ENCODE results near the gene AKIP1.
"Not testable (repeated sequence)": the region's sequence is repeated elsewhere in the genome, so short reads cannot be mapped to it uniquely, and the experiment has no call there.

The AKIP1 gene

DNA sequence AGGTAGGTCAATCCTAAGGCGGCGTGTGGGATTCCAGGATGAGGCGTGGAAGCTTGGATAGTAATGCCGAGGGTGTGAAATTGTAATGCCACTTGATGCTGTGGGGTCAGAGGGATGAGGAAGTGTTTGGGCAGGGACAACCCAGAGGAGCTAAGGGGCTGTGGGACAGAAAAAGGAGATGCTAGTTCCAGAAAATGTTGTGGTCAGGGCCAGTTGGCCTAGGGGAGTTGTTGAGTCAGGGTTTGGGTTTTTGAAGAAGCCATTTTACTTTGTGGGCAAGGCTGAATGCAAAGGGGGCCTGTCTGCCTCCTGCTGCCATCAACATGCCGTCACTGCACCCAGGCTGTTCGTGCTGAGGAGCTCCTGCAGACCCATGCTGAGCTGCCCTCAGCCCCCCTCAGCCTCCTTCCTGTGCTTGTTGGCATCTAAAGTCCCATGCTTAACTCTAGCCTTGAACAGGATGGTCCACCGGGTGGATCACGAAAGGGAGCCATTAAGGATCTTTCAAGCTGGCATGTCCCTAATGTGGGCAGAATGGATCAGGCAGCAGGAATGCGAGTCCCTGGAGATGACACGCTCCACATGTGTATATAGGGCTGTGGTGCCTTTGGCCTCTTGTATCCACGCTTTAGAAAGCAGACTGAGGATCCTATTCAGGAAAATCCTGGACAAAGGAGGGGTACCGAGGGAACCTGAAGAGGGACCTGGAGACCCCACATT, 19.6 kb downstream of the AKIP1 start:
- DNase-seq (ENCODE audit: low spot score), result no peak
- H3K4me3 ChIP-seq, result no peak overlapping the region
- TF ChIP-seq CTCF (IDR thresholded peaks at IDR 0.05), result no peak
- H3K27ac ChIP-seq, result no peak overlapping the region

GRCh38 chr11:8932564-8933180, 21.7 kb downstream of the AKIP1 start, which contains the start of gene C11orf16:
C11orf16 (minus strand) TSS chr11:8932947; CDS start chr11:8932308, 639 bp downstream.
- H3K27ac ChIP-seq, result no peak within 1 kb of the TSS
- H3K4me3 ChIP-seq, result no peak within 1 kb of the TSS
- no peak for DNase-seq (ENCODE audit: low spot score)
- TF ChIP-seq CTCF (IDR thresholded peaks at IDR 0.05), result no peak

GRCh38 chr11:8933931-8934330, 22.9 kb downstream of the AKIP1 start:
- no peak for DNase-seq (ENCODE audit: low spot score)
- H3K27ac ChIP-seq, result no peak overlapping the region
- TF ChIP-seq CTCF (IDR thresholded peaks at IDR 0.05), result no peak
- H3K4me3 ChIP-seq, result no peak overlapping the region

GRCh38 chr11:8934742-8935488, 23.9 kb downstream of the AKIP1 start:
- H3K27ac ChIP-seq, result no peak overlapping the region
- TF ChIP-seq CTCF (IDR thresholded peaks at IDR 0.05), result no peak
- no peak for DNase-seq (ENCODE audit: low spot score)
- H3K4me3 ChIP-seq, result no peak overlapping the region

- not testable (repeated sequence) for DNase-seq (ENCODE audit: low spot score); H3K27ac ChIP-seq
Observed at GRCh38 chr11:8935789-8936188, 24.8 kb downstream of the AKIP1 start.

GRCh38 chr11:8937159-8937558, 26.2 kb downstream of the AKIP1 start:
- no peak for DNase-seq (ENCODE audit: low spot score)
- Histone ChIP-seq H3K4me3 (no peak overlapping the region), H3K27ac (no peak overlapping the region)
- TF ChIP-seq CTCF (IDR thresholded peaks at IDR 0.05), result no peak

More at GRCh38 chr11:8935789-8936188, 24.8 kb downstream of the AKIP1 start:
- H3K4me3 ChIP-seq, result not testable (repeated sequence)

- no peak overlapping the region for H3K4me3 ChIP-seq
- no peak for TF ChIP-seq CTCF (IDR thresholded peaks at IDR 0.05)
- no peak overlapping the region for H3K27ac ChIP-seq
- DNase-seq (ENCODE audit: low spot score), result no peak
Observed at GRCh38 chr11:8937659-8938058, 26.7 kb downstream of the AKIP1 start.
